Kidney epithelial cell (primary cell): ENCODE results near the gene ATOH8. TPM values are rescaled to one million over a fixed set of nuclear protein-coding genes. Genes with fewer than 3 reads are reported as not detected.

Experiments
- DNase-seq: peaks from one replicate; pipeline ENCODE4 v3.0.0-alpha.2; 2010; ENCODE audit warnings: low read depth
- H3K27me3 ChIP-seq: 2 replicates; pipeline ENCODE4 v1.6.0; 2011; ENCODE audit warnings: low read length; ENCODE audit not compliant: control insufficient read depth, insufficient read depth
- H3K36me3 ChIP-seq: 2 replicates; pipeline ENCODE4 v1.5.1; 2011; ENCODE audit warnings: low read length; ENCODE audit not compliant: control insufficient read depth, insufficient read depth
- H3K4me3 ChIP-seq: 2 replicates; pipeline ENCODE4 v1.5.1; 2011; ENCODE audit warnings: low read depth, mild to moderate bottlenecking, control low read depth, low read length
- CTCF ChIP-seq: IDR thresholded peaks from 2 replicates; pipeline ENCODE4 v1.5.1; 2011; ENCODE audit warnings: mild to moderate bottlenecking, moderate library complexity, low read length, control low read depth, inconsistent platforms; ENCODE audit not compliant: insufficient read depth, poor library complexity, severe bottlenecking
- total RNA-seq: library from RNA; depleted of rRNA; stranded (reverse); fragments of >200 nt; gene quantifications from 2 replicates; pipeline ENCODE4 v1.2.3, GENCODE V29; 2015

The ATOH8 gene
- total RNA-seq, 1 donor from 2014 or later = 1.0 TPM

GRCh38 chr2:85773692-85774091, 19.9 kb downstream of the ATOH8 start:
- no peak for DNase-seq
- TF ChIP-seq CTCF = no peak
- Histone ChIP-seq H3K4me3 (no peak overlapping the region), H3K36me3 (no peaks in the 10 kb centered on the region), H3K27me3 (peaks cover 5% of the 10 kb centered on the region)

GRCh38 chr2:85774126-85774978, 20.6 kb downstream of the ATOH8 start:
- DNase-seq = no peak
- no peaks in the 10 kb centered on the region for H3K36me3 ChIP-seq
- TF ChIP-seq CTCF = no peak
- no peak overlapping the region for H3K4me3 ChIP-seq
- H3K27me3 ChIP-seq = peaks cover 8% of the 10 kb centered on the region

GRCh38 chr2:85775406-85776381, 21.9 kb downstream of the ATOH8 start:
- Histone ChIP-seq H3K4me3 (no peak overlapping the region), H3K36me3 (no peaks in the 10 kb centered on the region), H3K27me3 (peaks cover 8% of the 10 kb centered on the region)
- no peak for DNase-seq
- TF ChIP-seq CTCF = no peak

- peaks cover 8% of the 10 kb centered on the region for H3K27me3 ChIP-seq
- H3K36me3 ChIP-seq = no peaks in the 10 kb centered on the region
- TF ChIP-seq CTCF = no peak
- no peak overlapping the region for H3K4me3 ChIP-seq
- no peak for DNase-seq
Measured at GRCh38 chr2:85776672-85777071, 22.9 kb downstream of the ATOH8 start.

GRCh38 chr2:85777441-85777861, 23.7 kb downstream of the ATOH8 start:
- Histone ChIP-seq H3K36me3 (no peaks in the 10 kb centered on the region), H3K27me3 (peaks cover 8% of the 10 kb centered on the region), H3K4me3 (no peak overlapping the region)
- DNase-seq = no peak
- TF ChIP-seq CTCF = no peak
